ENCODE measurements around the gene RNASE7.

GRCh38 chr14:21023174-21023573 is 19.0 kb upstream of the RNASE7 start:
- TF ChIP-seq CTCF (IDR thresholded peaks at IDR 0.05; ENCODE audit: low read length) (no peak), EZH2 (IDR thresholded peaks at IDR 0.05; ENCODE audit: borderline replicate concordance, low read length) (no peak)
